ENCODE data around the gene PDE4C. TPM values are rescaled to one million over a fixed set of nuclear protein-coding genes. Genes with fewer than 3 reads are reported as not detected.

The PDE4C gene
- total RNA-seq, 1 donor from 2014 or later, result 1.6 TPM

DNA sequence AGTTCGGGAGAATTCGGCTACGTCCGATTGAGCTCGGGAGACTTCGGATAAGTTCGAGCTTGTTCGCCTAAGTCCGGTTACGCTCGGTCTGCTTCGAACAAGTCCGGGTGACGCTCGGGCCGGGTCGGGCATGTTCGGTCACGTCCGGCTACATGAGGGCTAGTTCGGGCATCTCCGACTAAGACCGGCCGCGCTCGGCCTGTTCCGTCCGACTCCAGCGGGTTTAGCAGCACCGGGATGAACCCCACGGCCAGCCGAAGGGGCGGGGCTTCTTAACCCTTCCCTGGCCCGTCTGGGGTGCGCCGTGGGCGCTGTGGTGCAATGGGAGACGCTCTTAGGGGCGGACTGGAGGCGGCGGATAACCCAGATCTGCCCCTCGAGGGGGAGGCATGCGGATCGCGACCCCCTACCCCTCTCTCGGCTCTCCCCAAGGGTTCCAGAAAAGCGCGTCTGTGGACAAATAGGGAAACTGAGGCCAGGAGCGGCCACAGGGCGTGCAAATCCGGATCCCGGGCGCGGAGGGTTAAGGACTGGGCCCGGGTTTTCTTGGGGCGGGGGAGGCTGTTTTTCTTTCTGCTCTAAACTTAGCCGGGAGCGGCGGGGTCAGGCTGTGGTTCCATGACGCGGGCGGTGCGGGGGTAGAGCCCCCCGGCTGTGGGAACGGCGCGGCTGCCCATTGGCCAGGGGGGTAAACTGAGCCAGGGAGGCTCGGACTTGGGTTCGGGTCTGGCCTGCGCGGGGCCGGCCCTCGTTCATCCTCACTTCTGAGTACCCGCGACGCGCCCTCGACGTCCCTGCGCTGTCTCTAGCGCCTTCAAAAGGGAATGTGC lies 1.5 kb downstream of the PDE4C start:
- Mint-ChIP-seq H3K9me3 (ENCODE audit: low read depth) (no peaks in the 10 kb centered on the region), H3K4me1 (ENCODE audit: low read depth) (peaks cover 3% of the 10 kb centered on the region), H3K36me3 (ENCODE audit: insufficient read depth) (no peaks in the 10 kb centered on the region), H3K27me3 (peaks cover 56% of the 10 kb centered on the region), H3K4me3 (ENCODE audit: low read depth) (peak overlapping the region; percentile 75), H3K27ac (peak overlapping the region; percentile 73)
- TF ChIP-seq, protein P1, sequence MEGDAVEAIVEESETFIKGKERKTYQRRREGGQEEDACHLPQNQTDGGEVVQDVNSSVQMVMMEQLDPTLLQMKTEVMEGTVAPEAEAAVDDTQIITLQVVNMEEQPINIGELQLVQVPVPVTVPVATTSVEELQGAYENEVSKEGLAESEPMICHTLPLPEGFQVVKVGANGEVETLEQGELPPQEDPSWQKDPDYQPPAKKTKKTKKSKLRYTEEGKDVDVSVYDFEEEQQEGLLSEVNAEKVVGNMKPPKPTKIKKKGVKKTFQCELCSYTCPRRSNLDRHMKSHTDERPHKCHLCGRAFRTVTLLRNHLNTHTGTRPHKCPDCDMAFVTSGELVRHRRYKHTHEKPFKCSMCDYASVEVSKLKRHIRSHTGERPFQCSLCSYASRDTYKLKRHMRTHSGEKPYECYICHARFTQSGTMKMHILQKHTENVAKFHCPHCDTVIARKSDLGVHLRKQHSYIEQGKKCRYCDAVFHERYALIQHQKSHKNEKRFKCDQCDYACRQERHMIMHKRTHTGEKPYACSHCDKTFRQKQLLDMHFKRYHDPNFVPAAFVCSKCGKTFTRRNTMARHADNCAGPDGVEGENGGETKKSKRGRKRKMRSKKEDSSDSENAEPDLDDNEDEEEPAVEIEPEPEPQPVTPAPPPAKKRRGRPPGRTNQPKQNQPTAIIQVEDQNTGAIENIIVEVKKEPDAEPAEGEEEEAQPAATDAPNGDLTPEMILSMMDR (IDR thresholded peaks at IDR 0.05; ENCODE audit: unreplicated experiment), result no peak
- peak; percentile 96 for DNase-seq (ENCODE audit: low spot score, unreplicated experiment)

DNA sequence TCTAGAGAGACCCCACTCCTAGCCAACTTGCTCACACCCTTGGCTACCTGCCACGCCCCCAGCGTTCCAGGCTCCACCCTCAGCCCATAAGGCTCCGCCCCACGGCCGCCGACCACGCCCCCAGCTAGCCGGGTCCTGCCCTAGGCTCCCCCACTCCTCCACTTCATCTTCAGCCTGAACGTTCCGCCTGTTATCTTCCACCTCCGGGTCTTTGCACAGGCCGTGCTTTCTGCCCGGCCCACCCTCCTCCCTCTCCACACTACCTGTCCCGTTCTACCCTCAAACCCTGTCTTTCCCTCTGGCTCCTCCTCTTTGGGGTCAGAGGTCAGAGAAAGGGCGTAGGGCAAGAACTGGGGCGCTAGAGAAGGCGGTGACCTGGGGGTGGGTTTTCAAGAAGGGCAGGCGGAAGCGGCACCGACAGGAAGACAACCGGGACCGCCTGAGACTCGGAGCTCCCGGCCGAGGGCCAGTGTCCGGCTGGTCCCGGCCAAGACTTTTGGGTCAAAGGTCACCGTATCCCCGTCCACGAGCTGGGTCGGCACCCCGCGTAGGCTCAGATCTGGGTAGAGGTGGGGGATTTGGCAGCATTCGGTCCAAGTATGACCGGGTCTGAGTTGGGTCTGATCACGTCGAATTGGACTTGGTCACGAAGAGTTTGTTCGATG lies 2.2 kb downstream of the PDE4C start:
- Mint-ChIP-seq H3K27ac (peak overlapping the region; percentile 73), H3K9me3 (ENCODE audit: low read depth) (no peaks in the 10 kb centered on the region), H3K4me1 (ENCODE audit: low read depth) (peaks cover 3% of the 10 kb centered on the region), H3K4me3 (ENCODE audit: low read depth) (peak overlapping the region; percentile 75), H3K36me3 (ENCODE audit: insufficient read depth) (no peaks in the 10 kb centered on the region), H3K27me3 (peaks cover 57% of the 10 kb centered on the region)
- no peak for DNase-seq (ENCODE audit: low spot score, unreplicated experiment)
- TF ChIP-seq, protein P1 (IDR thresholded peaks at IDR 0.05; ENCODE audit: unreplicated experiment), result no peak

DNA sequence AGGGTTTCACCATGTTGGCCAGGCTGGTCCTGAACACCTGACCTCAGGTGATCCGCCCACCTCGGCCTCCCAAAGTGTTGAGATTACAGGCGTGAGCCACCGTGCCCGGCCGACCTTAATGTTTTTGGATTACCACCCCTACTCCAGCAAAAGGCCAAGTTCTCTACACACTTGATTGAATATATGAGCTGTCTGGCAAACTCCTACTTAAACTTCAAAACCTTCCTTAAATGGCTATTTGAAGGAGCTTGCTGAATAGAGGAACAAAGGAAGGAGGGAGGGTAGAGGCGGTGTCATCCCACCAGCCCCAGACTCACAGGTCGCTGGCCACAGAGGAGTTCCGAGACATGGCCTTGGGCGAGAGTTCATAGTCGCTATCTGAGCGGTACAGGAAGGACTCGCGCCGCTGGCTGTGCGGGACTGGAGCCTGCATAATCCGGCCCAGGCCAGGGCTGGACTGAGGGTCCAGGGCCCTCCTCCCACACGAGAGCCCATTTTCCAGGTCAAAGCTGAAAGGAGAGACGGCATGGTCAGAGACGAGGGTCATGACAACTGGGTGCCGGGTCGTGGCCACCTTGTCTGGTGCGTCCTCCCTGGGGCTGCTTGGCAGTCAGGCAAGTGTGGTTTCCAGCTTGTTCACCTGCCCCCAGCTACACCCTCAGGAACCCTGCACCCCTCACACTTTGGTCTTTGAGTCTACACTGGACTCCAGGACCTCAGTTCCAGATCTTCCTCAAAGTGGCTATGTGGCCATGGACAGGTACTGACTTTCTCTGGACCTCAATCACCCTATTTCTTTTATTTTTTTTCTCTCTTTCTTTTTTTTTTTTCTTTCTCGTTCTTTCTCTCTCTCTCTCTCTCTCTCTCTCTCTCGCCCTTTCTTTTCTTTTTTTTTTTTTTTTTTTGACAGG lies 4.2 kb downstream of the PDE4C start:
- Mint-ChIP-seq H3K9me3 (ENCODE audit: low read depth) (no peaks in the 10 kb centered on the region), H3K36me3 (ENCODE audit: insufficient read depth) (no peaks in the 10 kb centered on the region), H3K4me3 (ENCODE audit: low read depth) (no peak overlapping the region), H3K27me3 (peaks cover 51% of the 10 kb centered on the region), H3K4me1 (ENCODE audit: low read depth) (peaks cover 3% of the 10 kb centered on the region), H3K27ac (peak overlapping the region; percentile 5)
- no peak for DNase-seq (ENCODE audit: low spot score, unreplicated experiment)
- TF ChIP-seq, protein P1 (IDR thresholded peaks at IDR 0.05; ENCODE audit: unreplicated experiment), result no peak

DNA sequence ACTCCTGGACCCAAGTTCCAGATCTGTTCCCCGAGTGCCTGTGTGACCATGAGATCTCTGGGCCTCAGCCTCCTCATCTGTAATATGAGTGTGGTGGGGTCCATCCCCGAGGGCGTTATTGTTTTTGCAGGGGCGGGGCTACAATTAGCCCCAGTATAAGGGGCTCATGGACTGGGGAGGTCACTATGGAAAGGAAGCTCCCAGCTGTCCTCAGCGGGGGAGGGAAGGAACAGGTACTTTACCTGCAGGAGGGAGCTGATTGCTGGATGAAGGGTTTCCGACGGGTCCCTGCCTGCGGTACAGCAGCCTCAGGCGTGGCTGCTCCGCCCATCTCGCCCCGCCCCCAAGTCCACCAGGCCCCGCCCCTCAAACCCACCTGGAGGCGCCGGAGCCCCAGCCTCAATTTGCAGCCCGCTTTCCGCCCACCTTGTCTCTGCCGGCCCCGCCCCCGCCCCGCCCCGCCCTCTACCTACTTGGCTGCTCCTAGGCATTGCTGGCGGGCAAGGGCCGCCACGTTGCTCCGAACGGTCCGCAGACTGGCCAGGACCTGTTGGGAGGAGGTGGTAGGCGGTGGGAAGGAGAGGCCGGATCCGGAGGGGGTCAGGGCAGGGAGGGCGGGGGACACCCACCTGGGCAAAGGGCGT lies 5.5 kb downstream of the PDE4C start:
- Mint-ChIP-seq H3K4me3 (ENCODE audit: low read depth) (no peak overlapping the region), H3K27ac (no peak overlapping the region), H3K9me3 (ENCODE audit: low read depth) (no peaks in the 10 kb centered on the region), H3K27me3 (peaks cover 41% of the 10 kb centered on the region), H3K36me3 (ENCODE audit: insufficient read depth) (no peaks in the 10 kb centered on the region), H3K4me1 (ENCODE audit: low read depth) (peaks cover 3% of the 10 kb centered on the region)
- TF ChIP-seq, protein P1 (IDR thresholded peaks at IDR 0.05; ENCODE audit: unreplicated experiment), result no peak
- no peak for DNase-seq (ENCODE audit: low spot score, unreplicated experiment)
